ENCODE measurements around the gene ABHD17A.

The ABHD17A gene

GRCh38 chr19:1839658-1840540 lies 45.4 kb downstream of the ABHD17A start:
- no peak for DNase-seq (ENCODE audit: low read depth in 2 of 2)

- DNase-seq (ENCODE audit: low read depth in 2 of 2): no peak
Observed at GRCh38 chr19:1837625-1838105, 47.6 kb downstream of the ABHD17A start.

- DNase-seq (ENCODE audit: low read depth in 2 of 2): no peak
Observed at GRCh38 chr19:1837222-1837565, 48.1 kb downstream of the ABHD17A start.

- DNase-seq (ENCODE audit: low read depth in 2 of 2): no peak
Observed at GRCh38 chr19:1836458-1837221, 48.7 kb downstream of the ABHD17A start.

- no peak for DNase-seq (ENCODE audit: low read depth in 2 of 2)
Observed at GRCh38 chr19:1833540-1833939, 51.8 kb downstream of the ABHD17A start.

- no peak for DNase-seq (ENCODE audit: low read depth in 2 of 2)
Observed at GRCh38 chr19:1832046-1832663, 53.1 kb downstream of the ABHD17A start.

GRCh38 chr19:1830978-1831377 lies 54.3 kb downstream of the ABHD17A start:
- no peak for DNase-seq (ENCODE audit: low read depth in 2 of 2)

GRCh38 chr19:1830568-1830967 lies 54.7 kb downstream of the ABHD17A start:
- no peak for DNase-seq (ENCODE audit: low read depth in 2 of 2)

GRCh38 chr19:1829958-1830357 lies 55.3 kb downstream of the ABHD17A start:
- DNase-seq (ENCODE audit: low read depth in 2 of 2): no peak

- no peak for DNase-seq (ENCODE audit: low read depth in 2 of 2)
Observed at GRCh38 chr19:1828279-1829238, 56.7 kb downstream of the ABHD17A start.

- no peak for DNase-seq (ENCODE audit: low read depth in 2 of 2)
Observed at GRCh38 chr19:1827566-1828278, 57.6 kb downstream of the ABHD17A start.

All from stimulated activated CD8-positive, alpha-beta memory T cell treated with anti-CD3 and anti-CD28 coated beads, Interleukin-7, amount 100 ng/mL, for 1 hour (primary cell).